Placental epithelial cell (primary cell): Measurements from ENCODE around the gene CUL3. TPM values are rescaled to one million over a fixed set of nuclear protein-coding genes. Genes with fewer than 3 reads are reported as not detected.

ENCODE experiments used
- total RNA-seq: library from RNA; depleted of rRNA; stranded (reverse); fragments of >200 nt; gene quantifications from 2 replicates; pipeline ENCODE4 v1.2.3, GENCODE V29; 2012

Gene CUL3
- 38.9 and 58.5 TPM in 2 replicates for total RNA-seq

GRCh38 chr2:224585211-224586088 lies at the start of gene CUL3:
Gene CUL3 (minus strand): TSS chr2:224585363. CDS start chr2:224585009, 354 bp downstream.

Other genes starting within 250 kb of the CUL3 start
- gene FAM124B, start 183.3 kb downstream of the CUL3 start, total RNA-seq: not detected in 2 replicates
- not detected in 2 replicates for gene CCDC195, start 131.0 kb upstream of the CUL3 start, total RNA-seq